Dermis blood vessel endothelial cell (primary cell): ENCODE data around the gene BAD. TPM values are rescaled to one million over a fixed set of nuclear protein-coding genes. Genes with fewer than 3 reads are reported as not detected.

Experiments
- DNase-seq: peaks from one replicate; pipeline ENCODE4 v3.0.0; 2010
- total RNA-seq: library from RNA; depleted of rRNA; stranded (reverse); fragments of >200 nt; gene quantifications from 2 replicates; pipeline ENCODE4 v1.2.3, GENCODE V29; 2014

Gene BAD
- total RNA-seq, 1 donor from 2014 or later: 65.9 TPM

DNA sequence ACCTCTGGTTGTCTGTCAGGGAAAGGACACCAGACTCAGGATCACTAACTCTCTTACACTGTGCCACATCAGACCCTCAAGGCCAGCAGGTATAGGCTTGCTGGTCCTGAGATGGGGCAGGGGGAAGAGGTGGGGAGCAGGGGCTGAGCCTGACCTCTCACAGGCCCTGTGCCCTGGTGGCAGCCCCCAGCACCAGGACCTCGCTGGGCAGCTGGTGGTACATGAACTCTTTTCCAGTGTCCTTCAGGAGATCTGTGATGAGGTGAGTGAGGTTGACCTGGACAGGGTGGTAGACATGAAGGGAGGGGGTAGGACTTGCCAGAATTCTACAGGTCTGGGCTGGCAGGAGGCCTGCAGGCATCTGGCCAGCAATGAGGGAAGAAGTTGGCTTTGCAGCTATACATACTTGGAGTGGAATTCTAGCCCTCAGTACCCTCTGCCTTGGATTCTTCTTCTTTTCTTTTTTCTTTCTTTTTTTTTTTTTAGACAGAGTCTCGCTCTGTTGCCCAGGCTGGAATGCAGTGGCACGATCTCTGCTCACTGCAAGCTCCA, 57.0 kb downstream of the BAD start:
- DNase-seq: no peak

DNA sequence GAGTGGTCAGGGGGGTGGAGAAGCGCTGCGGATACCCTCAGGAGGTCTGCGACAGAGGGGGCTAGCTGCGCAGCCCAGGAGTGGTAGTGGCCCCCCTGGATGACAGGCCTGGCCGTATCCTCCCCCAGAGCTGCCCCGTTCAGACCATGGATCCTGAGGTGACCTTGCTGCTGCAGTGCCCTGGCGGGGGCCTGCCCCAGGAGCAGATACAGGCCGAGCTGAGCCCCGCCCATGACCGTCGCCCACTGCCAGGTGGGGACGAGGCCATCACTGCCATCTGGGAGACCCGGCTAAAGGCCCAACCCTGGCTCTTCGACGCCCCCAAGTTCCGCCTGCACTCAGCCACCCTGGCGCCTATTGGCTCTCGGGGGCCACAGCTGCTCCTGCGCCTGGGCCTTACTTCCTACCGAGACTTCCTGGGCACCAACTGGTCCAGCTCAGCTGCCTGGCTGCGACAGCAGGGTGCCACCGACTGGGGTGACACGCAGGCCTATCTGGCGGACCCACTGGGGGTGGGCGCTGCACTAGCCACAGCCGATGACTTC, 57.9 kb downstream of the BAD start:
- peak; percentile 21 for DNase-seq

DNA sequence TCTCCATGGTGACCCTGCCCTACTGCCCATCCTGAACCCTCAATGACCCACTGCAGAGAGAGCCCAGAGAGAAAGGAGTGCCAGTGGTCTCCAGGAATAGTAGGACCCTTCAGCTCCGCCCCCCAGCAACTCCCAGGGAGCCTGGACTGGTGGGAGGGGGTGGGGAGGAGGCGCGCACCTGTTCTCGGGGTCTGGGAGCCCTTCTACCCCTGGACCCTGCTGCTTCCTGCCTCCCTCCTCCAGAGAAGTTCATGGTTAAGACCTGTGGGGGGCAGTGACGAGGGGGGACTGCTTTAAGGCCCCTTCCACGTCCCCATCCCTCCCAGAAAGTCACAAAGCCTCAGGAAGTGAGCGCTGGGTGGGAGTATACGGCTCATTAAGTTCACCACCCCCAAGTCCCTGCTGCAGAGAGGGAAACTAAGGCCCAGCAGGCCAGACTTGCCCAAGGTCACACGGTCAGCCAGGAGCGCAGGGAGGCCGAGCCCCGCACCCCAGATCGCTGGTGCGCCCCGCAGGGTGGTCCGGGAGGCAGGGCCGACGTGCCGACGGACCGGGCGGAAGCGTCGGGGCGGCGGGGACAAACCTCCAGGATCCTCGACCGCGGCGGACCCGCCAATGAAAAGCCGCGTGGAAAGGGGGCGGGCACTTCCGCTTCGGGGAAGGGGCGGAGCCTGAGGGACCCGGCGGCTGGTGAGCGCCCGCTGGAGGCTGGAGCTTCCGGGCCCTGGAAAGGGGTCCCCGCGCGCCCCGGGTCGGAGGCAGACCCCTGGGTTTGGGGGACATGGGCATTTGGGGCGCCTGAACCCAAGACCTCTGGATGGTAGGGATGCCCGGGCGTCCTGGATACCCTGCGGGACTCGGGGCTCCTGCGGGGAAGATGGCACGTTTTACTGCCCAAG, 58.6 kb downstream of the BAD start, which contains the start of the genes NUDT22 and TRPT1:
Gene NUDT22 (plus strand): TSS at position 667 of the 899 bp plus-strand sequence. CDS start 379 bp downstream, outside the sequence.
Gene TRPT1 (minus strand): TSS at position 579 of the 899 bp plus-strand sequence. CDS start 326 bp downstream, at position 253.
- DNase-seq: peak; percentile 85

DNA sequence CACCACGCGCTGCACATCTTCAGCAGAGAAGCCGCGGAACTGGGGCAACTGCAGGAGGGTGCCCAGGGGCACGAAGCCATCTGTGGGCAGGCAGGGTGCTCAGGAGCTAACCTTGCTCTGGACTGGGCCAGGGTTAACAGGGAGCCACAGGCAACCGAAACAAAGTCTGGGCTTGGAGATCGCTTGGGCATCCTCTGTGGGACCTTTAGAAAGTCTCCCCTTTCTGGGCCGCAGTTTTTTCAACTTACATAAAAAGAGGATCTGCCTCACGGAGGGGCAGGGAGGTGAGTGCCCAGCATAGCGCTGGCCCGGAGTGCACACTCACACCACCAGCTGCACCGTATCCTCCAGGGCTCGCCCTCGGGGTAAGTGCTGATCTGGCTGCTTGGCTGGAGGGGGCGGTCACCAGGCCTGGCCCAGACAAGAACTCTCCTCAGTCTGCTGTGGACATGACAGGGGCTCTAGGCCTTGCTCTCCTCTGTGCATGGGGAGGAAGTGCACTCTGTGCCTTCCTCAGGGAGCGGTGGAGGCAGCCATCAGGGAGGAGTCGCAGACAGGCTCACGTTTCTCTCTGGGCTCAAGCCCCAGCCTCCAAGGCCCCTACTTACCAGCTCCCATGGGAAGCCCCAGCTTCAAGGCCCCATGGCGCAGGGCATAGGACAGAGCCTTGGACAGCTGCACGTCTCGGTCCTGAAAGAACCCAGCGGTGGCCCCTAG, 59.4 kb downstream of the BAD start:
- no peak for DNase-seq

DNA sequence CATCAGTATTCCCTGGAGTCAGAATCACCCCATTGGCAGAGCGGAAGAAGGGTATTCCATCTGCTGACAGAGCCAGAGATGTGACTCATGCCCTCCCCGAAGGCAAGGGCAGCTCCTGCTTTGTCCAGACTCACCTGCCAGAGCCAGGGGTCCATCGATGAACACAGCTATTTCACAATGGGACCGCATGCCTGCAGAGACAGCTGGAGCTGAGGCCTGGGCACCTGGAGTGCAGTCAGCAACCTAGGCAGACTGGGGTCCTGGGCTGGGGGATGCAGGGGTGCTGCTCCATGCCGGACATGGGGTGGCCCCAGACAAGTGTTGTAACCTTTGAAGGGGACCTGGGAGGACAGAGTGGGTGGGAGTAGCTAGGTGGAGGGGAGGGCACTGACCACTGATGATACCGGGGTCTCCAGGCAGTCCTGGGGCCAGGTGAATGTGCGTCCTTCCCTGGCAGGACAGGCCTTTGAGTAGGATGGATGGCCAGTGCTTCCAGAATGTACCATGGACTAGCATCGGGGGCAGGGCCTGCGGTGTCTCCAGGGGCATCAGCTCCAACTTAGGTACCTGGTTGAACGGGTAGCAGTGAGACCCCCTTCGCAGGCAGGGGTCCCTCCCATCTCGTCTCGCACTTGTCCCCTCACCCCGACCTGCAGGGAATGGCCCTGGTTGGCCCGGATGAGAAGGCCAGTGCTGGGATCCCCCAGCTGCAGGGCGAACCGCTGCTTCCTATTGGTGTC, 60.1 kb downstream of the BAD start:
- peak; percentile 25 for DNase-seq

DNA sequence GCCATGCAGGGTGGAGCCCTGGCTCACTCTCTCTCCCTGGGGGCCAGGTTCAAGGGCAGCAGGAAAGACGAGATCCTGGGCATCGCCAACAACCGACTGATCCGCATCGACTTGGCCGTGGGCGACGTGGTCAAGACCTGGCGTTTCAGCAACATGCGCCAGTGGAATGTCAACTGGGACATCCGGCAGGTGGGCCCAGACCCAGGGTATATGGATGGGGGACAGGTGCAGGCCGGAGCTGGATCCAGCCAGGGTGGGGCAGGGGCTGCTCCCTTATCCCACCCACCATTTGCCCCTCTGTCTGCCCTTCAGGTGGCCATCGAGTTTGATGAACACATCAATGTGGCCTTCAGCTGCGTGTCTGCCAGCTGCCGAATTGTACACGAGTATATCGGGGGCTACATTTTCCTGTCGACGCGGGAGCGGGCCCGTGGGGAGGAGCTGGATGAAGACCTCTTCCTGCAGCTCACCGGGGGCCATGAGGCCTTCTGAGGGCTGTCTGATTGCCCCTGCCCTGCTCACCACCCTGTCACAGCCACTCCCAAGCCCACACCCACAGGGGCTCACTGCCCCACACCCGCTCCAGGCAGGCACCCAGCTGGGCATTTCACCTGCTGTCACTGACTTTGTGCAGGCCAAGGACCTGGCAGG, 61.3 kb downstream of the BAD start:
- no peak for DNase-seq

DNA sequence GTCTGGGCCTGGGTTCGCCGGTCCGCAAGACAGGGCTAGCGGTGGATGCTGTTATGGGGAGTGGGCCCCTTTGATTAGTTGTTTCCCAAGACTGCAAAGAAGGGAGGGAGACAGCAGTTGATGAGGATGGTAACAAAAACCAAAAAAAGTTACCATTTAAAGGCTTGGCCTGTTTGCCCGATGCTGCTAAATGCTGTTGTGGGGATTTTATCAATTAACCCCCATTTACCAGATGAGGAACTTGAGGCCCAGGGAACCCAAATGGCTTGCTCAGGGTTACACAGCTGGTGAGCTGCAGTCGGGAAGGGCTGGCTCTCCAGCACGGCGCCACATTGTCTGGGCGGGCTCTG, 61.8 kb downstream of the BAD start:
- no peak for DNase-seq

DNA sequence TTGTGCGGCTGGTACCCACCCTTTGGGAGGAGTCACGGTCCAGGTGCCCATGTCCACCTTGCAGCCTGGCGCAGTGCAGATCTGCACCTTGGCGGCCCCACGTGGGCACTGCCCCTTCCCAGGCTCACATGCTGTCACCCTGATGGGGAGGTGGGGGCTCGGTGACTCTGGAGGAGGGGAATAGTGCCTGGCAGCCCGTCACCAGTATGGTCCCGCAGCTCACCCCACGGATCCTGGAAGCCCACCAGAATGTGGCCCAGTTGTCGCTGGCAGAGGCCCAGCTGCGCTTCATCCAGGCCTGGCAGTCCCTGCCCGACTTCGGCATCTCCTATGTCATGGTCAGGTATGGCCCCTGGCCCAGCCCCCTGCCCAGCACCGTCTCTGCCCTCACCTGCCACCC, 63.7 kb downstream of the BAD start:
- no peak for DNase-seq

DNA sequence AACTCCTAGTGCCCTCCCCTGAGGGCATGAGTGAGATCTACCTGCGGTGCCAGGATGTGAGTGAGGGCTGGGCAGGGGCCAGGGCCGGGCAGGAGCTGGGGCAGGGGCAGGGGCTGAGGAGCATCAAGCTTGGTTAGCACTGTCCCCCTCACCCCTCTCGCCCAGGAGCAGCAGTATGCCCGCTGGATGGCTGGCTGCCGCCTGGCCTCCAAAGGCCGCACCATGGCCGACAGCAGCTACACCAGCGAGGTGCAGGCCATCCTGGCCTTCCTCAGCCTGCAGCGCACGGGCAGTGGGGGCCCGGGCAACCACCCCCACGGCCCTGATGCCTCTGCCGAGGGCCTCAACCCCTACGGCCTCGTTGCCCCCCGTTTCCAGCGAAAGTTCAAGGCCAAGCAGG, 64.2 kb downstream of the BAD start:
- no peak for DNase-seq

Other genes with a start within 250 kb of the BAD start
- not detected in 2 replicates for gene FLRT1, start 248.7 kb downstream of the BAD start, total RNA-seq
- 17.5 and 29.3 TPM in 2 replicates for gene MACROD1, start 118.6 kb downstream of the BAD start, total RNA-seq
- 139 and 191 TPM in 2 replicates for gene STIP1, start 98.5 kb downstream of the BAD start, total RNA-seq
- gene FERMT3, start 77.9 kb downstream of the BAD start, total RNA-seq: 6.5 and 26.5 TPM in 2 replicates
- 24.1 and 45.6 TPM in 2 replicates for gene TRPT1, start 58.5 kb downstream of the BAD start, total RNA-seq
- gene NUDT22, start 58.4 kb downstream of the BAD start, total RNA-seq: 43.2 and 44.6 TPM in 2 replicates
- gene DNAJC4, start 54.1 kb downstream of the BAD start, total RNA-seq: 7.0 and 17.4 TPM in 2 replicates
- 20.4 and 23.1 TPM in 2 replicates for gene VEGFB, start 50.1 kb downstream of the BAD start, total RNA-seq
- gene FKBP2, start 43.6 kb downstream of the BAD start, total RNA-seq: 43.9 and 45.6 TPM in 2 replicates
- gene PPP1R14B, start 37.7 kb downstream of the BAD start, total RNA-seq: 238 and 297 TPM in 2 replicates
- gene PLCB3, start 33.1 kb downstream of the BAD start, total RNA-seq: 37.8 and 54.6 TPM in 2 replicates
- gene GPR137, start 1.2 kb upstream of the BAD start, total RNA-seq: 11.5 and 12.1 TPM in 2 replicates
- gene KCNK4, start 6.6 kb upstream of the BAD start, total RNA-seq: 0.17 TPM in 1 of 2 replicates, not detected in the other
- not detected in 2 replicates for gene CATSPERZ, start 15.7 kb upstream of the BAD start, total RNA-seq
- 60.3 and 76.7 TPM in 2 replicates for gene ESRRA, start 20.9 kb upstream of the BAD start, total RNA-seq
- 202 and 290 TPM in 2 replicates for gene TRMT112, start 32.9 kb upstream of the BAD start, total RNA-seq
- gene PRDX5, start 33.5 kb upstream of the BAD start, total RNA-seq: 129 and 245 TPM in 2 replicates
- gene CCDC88B, start 55.5 kb upstream of the BAD start, total RNA-seq: 0.56 and 1.2 TPM in 2 replicates
- 35.9 and 46.6 TPM in 2 replicates for gene RPS6KA4, start 74.5 kb upstream of the BAD start, total RNA-seq